GM21717 (cell line): ENCODE measurements around the gene SNX9.

Experiments
- ATAC-seq: cut with Tn5 transposase; IDR thresholded peaks from one replicate; pipeline ENCODE4 v1.9.1; 2021; ENCODE audit warnings: mild to moderate bottlenecking, moderate library complexity; ENCODE audit not compliant: unreplicated experiment

SNX9 gene

DNA sequence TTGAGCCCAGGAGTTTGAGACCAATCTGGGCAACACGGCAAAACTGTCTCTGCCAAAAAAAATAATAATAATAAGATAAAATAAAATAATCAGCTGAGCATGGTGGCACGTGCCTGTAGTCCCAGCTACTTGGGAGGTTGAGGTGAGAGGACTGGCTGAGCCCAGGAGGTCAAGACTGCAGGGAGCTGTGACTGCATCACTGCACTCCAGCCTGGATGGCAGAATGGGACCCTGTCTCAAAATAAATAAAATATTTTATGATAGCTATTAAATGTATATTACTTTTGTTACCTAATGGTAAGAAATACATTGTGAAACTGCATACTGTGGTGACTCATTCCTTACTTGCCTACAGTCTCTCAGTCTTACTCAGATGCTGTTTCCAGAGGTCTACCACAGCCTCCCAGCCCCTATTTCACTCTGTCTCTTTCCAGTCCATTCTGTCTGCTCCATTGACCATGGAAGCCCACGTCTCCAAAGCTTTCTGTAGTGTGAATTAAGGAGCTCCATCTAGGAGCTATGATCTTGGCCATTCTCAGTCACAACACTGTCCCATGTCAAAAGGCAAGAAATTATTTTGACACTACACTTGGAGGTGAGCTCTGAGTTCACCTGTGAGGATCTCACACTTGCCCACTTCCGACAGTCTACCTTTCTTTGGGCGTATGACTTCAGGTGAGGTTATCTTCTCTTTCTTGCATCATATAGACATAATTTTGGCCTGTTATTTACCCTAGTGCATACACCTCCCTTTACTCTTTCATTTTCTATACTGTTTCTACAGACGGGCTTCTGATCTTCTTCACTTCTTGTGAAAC is 22.4 kb upstream of the SNX9 start:
- ATAC-seq = peak; percentile 92

DNA sequence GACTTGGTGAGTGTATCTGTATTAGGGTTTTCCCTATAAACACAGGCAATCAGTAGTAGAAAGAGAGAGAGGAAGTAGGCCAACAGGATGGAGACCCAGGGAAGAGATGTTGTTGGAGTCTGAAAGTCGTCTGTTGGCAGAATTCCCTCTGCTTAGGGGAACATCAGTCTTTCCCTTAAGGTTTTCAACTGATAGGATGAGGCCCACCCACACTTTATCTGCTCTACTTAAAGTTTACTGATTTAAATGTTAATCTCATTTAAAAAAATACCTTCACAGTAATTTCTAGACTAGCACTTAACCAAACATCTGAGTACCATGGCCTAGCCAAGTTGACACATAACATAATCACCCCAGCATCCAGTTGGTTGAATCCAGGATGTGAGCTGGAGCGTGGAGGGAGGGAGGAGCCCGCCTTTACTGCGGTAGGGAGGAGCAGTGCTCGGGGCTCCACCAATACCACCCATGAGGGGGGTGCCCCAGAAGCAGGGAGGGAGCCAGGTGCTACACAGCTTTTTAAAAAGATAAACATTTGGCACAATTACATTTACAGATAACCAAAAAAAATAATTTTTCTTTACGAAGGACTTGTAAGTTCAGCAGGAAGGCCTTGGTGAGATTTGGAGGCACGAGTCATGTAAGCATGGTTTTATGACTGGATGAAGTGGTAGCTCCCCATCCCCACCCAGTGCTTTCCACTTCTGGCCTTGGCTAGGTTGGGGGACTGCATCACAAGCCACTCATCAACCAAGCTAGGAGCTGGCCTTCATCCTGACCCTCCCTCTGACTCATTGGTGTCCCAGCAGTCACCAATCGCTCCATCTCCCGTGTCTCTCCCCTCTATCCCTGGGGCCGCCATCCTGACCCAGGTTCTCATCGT is 18.4 kb upstream of the SNX9 start:
- no peak for ATAC-seq

DNA sequence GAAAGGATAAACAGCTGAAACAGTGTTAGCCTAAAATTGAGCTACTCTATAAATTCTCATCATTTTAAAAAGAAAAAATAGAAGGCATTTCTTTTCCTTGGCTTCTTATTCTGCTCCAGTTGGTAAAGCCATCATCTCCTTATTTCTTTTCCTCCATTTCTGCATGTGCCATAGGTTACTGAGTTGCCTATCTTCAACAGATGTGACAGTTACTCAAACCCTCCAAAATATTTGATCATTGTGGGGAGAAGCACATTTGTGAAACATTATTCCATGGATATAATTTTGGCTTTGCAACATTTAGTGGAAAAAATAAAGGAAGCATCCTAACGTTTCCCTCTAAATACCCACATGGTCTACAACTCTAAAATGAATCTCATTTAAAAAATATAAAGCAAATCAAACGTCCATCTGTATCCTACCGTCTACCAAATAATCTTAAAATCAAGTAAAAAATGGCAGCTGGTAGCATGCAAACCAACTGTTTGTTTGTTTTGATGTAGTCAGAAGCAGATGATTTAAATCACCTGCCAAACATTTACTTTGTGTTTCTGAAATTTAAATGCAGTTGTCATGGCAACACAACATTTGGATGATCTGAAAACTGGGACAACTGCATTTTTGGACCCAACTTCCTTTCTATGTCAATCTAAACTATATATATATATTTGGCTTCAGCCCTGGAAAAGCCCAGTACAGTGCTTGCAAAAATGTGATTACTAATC is 16.8 kb upstream of the SNX9 start:
- no peak for ATAC-seq

DNA sequence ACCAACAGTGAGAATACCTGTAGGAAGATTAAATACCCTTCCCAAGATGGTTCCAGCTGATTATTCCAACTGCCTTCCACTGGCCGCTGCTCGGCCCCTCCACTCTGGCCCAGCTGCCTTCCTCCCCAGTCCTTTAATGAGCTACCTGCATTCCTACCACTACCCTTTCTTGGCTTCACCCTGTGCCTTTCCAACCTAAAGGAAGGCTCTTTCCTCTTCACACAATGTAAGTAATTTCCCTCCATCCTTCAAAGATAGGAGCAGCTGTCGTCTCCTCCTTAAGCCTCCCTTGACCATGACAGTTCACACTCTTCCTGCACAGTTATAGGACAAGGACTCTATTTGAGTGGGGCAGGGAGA is 16.2 kb upstream of the SNX9 start:
- no peak for ATAC-seq

DNA sequence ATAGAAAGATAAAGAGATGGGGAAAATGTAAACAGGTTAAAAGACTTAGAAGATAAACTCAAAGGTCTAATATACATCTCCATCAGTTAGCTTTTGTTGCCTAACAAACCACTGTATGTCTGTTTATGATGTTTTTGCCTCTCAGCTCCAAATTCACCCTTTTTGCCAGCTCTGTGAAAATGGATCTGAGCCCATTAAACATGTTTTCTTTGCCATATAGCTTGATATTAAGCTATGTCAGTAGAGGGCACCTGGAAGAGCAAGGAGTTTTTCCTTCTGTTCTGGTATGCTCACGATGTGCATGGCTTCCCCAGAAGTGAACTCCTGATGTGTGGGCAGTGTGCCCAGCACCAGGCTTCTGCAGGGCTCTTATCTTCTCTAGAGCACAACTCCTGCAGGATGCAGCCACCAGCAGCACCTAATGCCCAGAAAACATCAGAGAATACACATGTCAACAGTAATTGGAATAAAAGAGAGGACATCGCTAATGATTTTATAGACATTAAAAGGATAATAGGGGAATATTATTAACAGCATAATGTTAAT is 14.6 kb upstream of the SNX9 start:
- ATAC-seq = no peak

DNA sequence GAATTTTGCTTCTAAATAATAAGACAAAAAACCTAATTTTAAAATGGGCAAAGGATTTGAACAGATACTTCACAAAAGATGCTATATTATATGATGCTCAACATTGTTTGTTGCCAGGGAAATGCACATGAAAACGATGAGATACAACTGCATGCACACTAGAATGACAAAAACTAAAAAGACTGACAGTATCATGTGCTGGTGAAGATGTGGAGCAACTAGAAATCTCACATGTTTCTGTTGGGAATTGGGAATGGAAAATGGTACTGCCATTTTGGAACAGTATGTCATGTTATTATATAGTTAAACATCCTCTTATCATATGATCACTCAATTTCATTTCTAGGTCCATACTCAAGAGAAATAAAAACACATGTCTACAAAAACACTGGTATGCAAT is 13.4 kb upstream of the SNX9 start:
- no peak for ATAC-seq

DNA sequence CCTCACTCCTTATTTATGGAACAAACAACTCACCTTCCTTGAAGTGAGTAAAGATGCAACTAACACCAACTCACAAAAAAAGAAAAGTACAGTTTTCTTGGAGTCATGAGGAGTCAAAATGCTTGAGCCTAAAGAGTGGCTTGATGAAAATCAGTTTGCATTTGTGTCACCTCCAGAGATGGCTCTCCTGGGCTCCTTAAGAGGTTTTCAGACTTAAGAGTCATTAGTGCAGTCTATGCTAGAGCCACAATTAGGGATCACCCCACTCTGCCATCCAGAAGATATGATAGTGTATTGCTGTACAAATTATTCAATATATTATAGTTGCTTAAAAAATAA is 11.9 kb upstream of the SNX9 start:
- no peak for ATAC-seq

DNA sequence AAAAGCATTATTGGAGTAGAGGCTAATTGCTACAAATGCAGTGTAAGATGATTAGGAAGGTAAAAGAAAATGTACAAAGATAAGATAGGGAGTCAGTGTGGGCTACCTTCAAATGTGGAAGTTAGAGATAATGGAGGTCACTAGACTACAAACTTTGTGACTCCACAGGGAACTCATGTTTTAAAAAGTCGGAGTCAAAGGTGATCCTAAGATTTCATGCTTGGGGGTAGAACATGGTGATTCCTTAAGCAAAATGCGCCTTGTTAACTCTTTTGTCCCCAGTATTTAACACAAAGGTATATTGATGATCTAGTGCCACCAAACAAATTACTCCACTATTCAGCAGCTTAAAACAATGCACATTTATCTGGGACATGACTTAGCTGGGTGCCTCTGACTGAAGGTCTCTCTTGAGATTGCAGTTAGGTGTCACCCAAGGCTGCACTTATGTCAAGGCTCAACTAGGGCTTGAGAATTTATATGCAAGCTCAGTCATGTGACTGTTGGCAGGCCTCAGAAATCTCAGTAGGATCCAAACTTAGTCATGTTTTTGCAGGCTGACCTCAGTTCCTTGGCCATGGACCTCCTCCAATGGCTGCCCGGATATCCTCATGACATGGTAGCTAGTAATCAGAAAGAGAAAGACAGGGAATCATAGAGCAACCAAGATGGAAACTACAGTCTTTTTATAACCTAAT is 11.4 kb upstream of the SNX9 start:
- no peak for ATAC-seq

DNA sequence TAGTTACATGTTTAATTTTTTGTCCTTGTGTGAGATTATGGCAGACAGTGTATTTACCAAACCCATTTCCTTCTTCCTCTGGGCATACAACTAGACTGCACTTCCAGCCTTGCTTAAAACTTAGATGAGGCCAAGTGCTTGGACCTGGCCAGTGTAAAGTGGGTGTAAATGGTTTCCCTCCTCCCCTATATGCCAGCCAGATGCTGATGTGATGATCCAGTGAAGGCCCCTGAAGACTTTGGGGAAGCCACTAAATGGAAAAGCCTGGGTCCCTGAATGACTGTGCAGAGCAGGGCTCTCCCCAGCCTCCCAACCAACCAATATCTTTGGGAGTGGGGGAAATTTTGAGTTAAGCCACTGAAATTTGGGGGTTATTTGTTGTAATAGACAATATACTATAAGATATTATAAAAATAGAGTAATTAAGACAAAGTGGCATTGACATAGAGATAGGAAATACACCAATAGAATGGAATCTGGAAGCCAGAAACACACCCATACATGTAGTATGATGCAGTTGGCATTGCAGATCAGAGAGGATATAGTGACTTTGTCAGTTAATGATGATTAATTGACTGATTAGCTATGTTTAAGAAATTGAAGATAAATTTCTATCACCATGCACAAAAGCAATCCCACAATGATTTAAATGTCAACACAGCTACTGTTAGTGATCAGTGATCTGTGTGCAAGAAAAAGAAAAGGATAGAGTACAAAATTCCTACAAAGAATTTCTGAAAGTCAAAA is 10.4 kb upstream of the SNX9 start:
- no peak for ATAC-seq

DNA sequence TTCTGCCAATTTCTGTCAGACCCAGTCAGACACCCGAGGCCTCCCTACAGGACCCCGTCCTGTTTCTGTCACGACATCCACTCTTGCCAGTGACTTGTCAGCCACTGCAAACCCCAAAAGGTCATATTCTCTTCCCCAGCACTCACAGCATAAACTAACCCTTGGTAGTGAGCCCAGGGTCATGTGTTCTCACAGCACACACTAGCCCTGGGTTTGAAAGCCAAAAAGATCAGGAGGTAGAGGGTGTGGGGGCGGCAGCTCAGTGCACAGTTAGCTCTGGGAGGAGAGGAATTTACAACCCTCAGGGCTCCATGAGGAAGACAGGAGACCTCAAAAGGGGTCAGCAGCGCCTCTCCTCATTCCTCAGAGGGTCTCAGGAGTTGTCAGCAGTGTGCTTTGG is 9.9 kb upstream of the SNX9 start:
- no peak for ATAC-seq

DNA sequence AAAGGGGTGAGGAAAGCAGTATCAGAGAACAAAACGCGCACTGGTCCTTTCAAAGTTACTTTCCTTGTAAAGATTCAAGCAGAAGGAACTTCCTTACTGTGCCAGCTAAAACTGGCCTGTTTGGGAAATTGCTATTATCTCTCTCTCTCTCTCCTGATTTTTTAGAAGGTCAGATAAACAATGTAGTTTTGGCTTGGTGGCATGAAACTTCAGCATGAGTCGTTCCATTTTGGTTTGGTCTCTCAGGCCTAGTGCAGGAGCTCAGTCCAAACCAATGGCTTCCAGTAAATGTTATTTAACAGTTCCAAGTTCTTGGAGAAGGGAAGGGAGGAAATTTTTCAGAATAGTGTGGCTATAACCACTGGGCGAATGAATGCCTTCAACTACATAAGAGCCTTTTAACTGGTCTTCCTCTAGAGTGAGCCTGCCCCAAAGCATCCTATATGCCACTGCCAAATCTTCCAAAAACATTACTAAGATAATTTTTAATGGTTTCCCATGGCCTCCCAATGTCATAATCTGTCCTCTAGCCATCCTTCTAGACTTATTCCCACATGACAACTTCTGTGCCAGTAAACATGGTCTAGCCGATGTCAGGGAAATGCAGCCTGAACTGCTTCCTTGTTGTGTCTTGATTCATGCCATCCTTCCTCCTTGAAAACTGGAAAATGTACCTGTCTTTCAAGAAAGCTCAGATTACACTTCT is 9.1 kb upstream of the SNX9 start:
- no peak for ATAC-seq

DNA sequence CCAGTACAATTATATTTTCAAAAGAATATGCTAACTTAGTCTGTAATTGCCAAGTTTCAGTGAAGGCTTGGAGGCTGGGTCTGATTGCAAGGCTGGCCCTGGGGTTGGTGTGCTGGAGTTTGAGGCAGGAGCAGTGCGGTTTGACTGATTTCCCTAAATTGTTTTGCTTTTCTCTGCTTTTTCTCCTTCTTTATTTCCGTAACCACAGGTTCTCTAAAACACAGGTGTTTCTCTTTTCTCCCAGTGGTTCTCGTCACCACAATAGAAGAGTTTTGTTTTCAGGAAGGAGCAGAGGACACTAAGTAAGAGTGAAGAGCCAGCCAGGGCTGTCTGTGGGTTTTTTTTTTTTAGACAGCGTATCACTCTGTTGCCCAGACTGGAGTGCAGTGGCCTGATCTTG is 8.2 kb upstream of the SNX9 start:
- peak; percentile 67 for ATAC-seq

DNA sequence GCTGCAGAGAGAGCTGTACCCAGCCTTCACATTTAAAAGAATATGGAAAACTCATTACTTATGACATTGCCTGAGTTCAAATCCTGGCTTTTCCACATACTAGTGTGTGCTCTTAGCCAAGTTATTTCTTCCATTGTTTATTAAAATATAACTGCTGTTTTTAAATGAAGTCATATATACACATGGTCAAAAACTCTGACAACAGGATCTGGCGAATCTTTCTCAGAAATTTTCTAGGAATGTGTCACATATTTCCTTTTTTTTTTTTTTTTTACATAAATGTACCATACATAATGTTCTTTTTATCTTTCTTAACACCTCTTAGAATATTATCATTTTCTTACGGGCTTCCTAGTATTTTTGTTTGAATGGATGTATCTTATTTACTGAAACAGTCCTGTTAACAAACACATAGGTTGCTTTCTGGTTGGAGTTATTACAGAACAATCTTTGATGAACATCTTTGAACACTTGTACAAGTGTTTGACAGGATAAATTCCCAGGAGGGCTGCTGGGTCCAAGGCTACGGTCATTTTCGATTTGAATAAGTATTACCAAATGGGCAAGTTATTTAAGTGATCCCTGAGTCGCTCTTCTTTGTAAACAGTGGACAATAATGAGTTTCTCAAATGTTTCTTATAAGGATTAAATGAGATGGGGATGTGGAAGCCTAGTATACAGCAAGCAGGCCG is 1.6 kb upstream of the SNX9 start:
- no peak for ATAC-seq

DNA sequence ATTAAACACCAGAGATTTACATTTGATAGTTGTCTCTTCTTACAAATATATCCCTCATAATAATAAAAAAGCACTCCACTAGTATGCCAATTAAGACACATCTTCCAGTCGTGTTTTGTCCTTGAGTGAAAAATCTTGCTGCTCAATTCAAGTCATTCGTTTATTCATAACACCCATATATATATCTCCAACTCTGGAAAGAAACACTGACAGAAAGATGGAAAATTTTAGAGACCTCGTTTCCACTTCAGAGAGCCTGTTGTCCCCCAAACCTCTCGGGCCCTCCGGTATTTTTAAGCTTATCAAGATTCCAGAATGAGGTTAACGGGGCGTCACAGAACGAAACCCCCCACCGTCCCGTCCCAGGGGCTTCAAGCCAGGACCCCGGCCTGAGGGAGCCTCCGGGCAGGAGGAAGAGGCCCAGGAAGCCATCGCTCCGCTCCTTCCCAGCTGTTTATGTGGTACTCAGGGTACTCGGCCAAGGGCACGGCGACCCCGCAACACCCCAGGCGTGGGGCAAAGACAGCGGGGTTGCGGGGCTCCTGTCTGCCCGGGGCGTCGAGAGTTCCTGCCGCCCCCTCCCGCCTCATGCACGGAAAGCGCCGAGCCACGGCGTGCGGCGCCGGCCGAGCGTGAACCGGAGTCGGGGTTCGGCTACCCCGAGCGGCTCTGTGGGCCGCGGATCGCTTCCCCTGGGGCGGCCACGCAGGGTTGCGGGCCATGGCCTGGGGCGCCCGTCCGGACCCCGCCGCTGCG is 623 bp upstream of the SNX9 start:
- ATAC-seq = peak; percentile 11

DNA sequence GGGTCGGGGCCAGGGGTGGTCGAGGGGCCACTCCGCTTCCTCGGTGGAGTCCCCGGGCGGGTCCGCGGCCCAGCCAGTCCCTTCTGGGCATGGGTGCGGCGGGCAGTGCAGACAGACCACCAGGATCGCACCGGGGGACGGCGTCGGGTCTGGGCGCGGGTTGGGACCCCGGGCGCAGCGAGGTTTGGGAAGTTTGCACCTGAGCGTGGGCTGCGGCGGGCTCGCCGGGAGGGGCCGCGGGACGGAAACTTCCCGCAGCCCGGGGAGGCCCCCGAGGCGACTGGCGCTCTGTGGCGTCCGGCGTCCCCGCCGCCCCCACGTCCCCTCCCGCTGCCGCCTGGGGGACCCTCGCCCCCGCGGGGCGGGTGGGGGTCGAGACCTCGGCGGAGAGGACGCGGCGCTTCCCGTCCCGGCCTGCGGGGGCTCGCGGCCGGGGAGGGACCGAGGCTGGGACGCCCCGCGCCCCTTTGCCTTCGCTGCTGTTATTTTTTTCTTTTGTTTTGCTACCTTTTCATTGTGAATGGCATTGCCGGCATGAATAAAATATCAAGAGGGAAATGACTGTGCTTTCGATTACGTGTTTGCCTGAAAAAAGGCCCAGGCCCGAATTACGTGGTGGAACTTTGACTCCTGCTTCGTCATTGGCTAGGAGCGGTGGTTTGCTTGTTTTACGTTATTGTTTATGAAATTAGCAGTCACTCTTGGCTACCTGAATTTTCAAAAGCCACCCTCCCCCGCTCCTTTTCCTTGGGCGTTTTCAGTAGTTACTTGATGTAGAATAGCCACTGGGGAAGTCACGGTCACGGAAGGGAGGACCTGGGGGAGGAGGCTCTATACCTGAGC is 703 bp downstream of the SNX9 start:
- peak; percentile 47 for ATAC-seq

DNA sequence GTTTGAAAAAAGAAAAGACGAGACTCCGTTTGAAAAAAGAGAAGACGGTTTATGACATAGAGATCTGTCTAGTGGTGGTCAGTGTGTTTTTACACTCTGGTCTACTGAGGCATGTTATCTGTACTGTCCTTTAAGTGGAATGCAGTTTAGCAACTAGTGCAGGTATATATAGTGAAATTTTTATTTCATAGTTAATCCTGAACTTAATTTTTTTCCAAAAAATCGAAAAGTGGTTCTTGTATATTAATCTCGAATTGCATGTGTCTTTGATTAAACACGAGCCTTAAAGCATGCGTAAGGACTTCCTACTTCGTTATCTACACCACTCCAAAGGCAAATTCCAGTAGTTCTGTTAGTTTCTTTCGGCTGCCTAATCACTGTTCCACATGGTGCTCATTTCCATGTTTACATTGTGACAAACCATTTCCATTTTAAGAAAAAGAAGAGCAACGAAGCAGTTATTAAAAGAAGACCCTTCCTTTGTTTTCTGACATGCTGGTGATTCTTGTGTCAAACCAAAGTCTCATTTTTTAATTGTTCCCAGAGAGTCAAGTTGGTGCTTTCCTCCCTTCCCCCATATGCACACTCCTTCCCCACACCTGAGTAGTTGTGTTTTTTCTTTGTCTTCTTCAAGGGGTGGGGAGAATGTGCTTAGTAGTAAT is 2.3 kb downstream of the SNX9 start:
- ATAC-seq = no peak
